Spleen (tissue), 11 donors: ENCODE measurements around the gene SLC39A13. TPM values are rescaled to one million over a fixed set of nuclear protein-coding genes. Genes with fewer than 3 reads are reported as not detected.

Experiments
- DNase-seq: peaks from one replicate; pipeline ENCODE4 v3.0.0-alpha.2; 2020
- H3K27ac ChIP-seq, 8 donors: fragments of 200-600 bp; sonication (generic) in 7 of 8; 1 replicate in 4 of 8; 2 replicates in 4 of 8; pipeline versions ENCODE4 v1.5.0 to v1.8.0; 2016 to 2021; ENCODE audit warnings: inconsistent platforms in 4 of 8, mild to moderate bottlenecking in 4 of 8, moderate library complexity in 1 of 8
- H3K27me3 ChIP-seq, 7 donors: fragments of 200-600 bp; sonication (generic) in 6 of 7; replicated peaks in 1 of 7; 1 replicate in 4 of 7; 2 replicates in 3 of 7; pipeline versions ENCODE4 v1.5.0 to v1.8.0; 2016 to 2021; ENCODE audit warnings: inconsistent platforms in 3 of 7, mild to moderate bottlenecking in 1 of 7
- H3K36me3 ChIP-seq, 6 donors: fragments of 200-600 bp; sonication (generic) in 5 of 6; 1 replicate in 4 of 6; 2 replicates in 2 of 6; pipeline versions ENCODE4 v1.5.0 to v1.8.0; 2016 to 2021; ENCODE audit warnings: inconsistent platforms in 2 of 6
- H3K4me1 ChIP-seq, 6 donors: fragments of 200-600 bp; sonication (generic) in 5 of 6; 1 replicate in 3 of 6; 2 replicates in 3 of 6; pipeline versions ENCODE4 v1.5.0 to v1.8.0; 2016 to 2021; ENCODE audit warnings: inconsistent platforms in 3 of 6
- H3K4me3 ChIP-seq, 8 donors: fragments of 200-600 bp; sonication (generic) in 7 of 8; 1 replicate in 4 of 8; 2 replicates in 4 of 8; pipeline versions ENCODE4 v1.5.0 to v1.8.0; 2016 to 2021; ENCODE audit warnings: inconsistent platforms in 4 of 8, mild to moderate bottlenecking in 4 of 8, moderate library complexity in 2 of 8
- H3K9me3 ChIP-seq, 8 donors: fragments of 200-600 bp; sonication (generic) in 7 of 8; 1 replicate in 4 of 8; 2 replicates in 4 of 8; pipeline versions ENCODE4 v1.5.0 to v1.8.0; 2016 to 2021; ENCODE audit warnings: inconsistent platforms in 4 of 8
- CTCF ChIP-seq, 11 experiments: fragments of 200-600 bp in 7 of 11; fragments of 450-650 bp in 4 of 11; sonication (generic) in 4 of 11; IDR thresholded peaks in 8 of 11; conservative IDR thresholded peaks in 3 of 11; 1 replicate in 7 of 11; 2 replicates in 4 of 11; pipeline versions ENCODE4 v1.4.0 to v1.8.0; 2016 to 2021; ENCODE audit warnings: antibody characterized with exemption in 11 of 11, inconsistent platforms in 4 of 11, mild to moderate bottlenecking in 1 of 11
- POLR2A ChIP-seq, 3 donors: fragments of 450-650 bp; IDR thresholded peaks; one replicate each; pipeline ENCODE4 v1.5.1; 2017; ENCODE audit warnings: antibody characterized with exemption in 3 of 3, mild to moderate bottlenecking in 1 of 3
- POLR2AphosphoS5 ChIP-seq, 3 donors: sonication (generic); formaldehyde crosslinking; IDR thresholded peaks; one replicate each; pipeline ENCODE4 v1.5.1; 2017; ENCODE audit warnings: antibody characterized with exemption in 3 of 3
- WGBS, 5 donors: extraction: QIAGEN DNeasy Blood & Tissue Kit in 3 of 5; methylation state at CpG; one replicate each; pipeline versions ENCODE4 v1.1.5 to v1.1.7; 2013 to 2018; 5-methylcytosine and 5-hydroxymethylcytosine counted together
- intact Hi-C: fragments of 100-400 bp; cut with DNase I; formaldehyde crosslinking; loops from one replicate; pipeline ENCODE4 v1.15.0; 2023; ENCODE audit warnings: low total_unique reads
- polyA plus RNA-seq, 3 donors: library from polyadenylated mRNA; stranded (reverse); fragments of 200-250 nt; gene quantifications; one replicate each; pipeline ENCODE4 v1.2.1, GENCODE V29; 2013
- total RNA-seq, 7 donors: library from RNA; depleted of rRNA in 3 of 7; stranded (reverse); fragments of >200 nt in 3 of 7; fragmentation: NEBNext Ultra II Directional in 4 of 7; extraction: Animal tissue kit (Norgen Biotek cat#: 25700) in 4 of 7; gene quantifications; one replicate each; pipeline versions ENCODE4 v1.1.0 to v1.2.1, GENCODE V29; 2016 to 2021
- donor health status: healthy with polysubstance abuse.
- donor health status: DM: no; HTN: no; CAD: no; lungs with moderate emphysema.
- donor health status: DM: no; HTN: no; CAD: no.
- donor health status: Bipolar disorder and iron deficiency.
- donor health status: healthy.
- donor health status: DM: no; HTN: no; CAD: no.
- donor health status: DM: yes; HTN: yes; CAD: no.

SLC39A13 gene
- total and polyA plus RNA-seq, 10 donors, result 21.7 to 48.4 (median 40.4) TPM

- Histone ChIP-seq H3K36me3 (no peaks in the 10 kb centered on the region), H3K4me1 (peaks cover 43 to 98% (median 85%) of the 10 kb centered on the region in 6 donors), H3K27ac (peak overlapping the region; percentile 96 to 100 (median 99)), H3K4me3 (peak overlapping the region in 1 of 8 donors; percentile 68), H3K9me3 (no peaks in the 10 kb centered on the region), H3K27me3 (no peaks in the 10 kb centered on the region)
- TF ChIP-seq POLR2AphosphoS5 (IDR thresholded peaks at IDR 0.05) (peak in 1 of 3 donors; percentile 4), POLR2A (IDR thresholded peaks at IDR 0.05) (no peak), CTCF (IDR thresholded peaks at IDR 0.05 in 8 of 11, conservative IDR thresholded peaks at IDR 0.05 in 3 of 11) (no peak)
- DNase-seq, result peak; percentile 84
- 68 to 94% (median 81%) methylated on average over 15 to 16 of the region's 16 CpGs for WGBS, 5 donors
- intact Hi-C loops, result no loop called here
These were observed 16.5 kb upstream of the SLC39A13 start for GRCh38 chr11:47391711-47392432.

- Histone ChIP-seq H3K27ac (peak overlapping the region; percentile 96 to 100 (median 99)), H3K36me3 (no peaks in the 10 kb centered on the region), H3K4me3 (peak overlapping the region in 1 of 8 donors; percentile 68), H3K4me1 (peaks cover 43 to 96% (median 83%) of the 10 kb centered on the region in 6 donors), H3K9me3 (no peaks in the 10 kb centered on the region), H3K27me3 (no peaks in the 10 kb centered on the region)
- intact Hi-C loops, result no loop called here
- WGBS, 5 donors, result 53 to 76% (median 66%) methylated on average over 12 to 14 of the region's 14 CpGs
- no peak for TF ChIP-seq CTCF (IDR thresholded peaks at IDR 0.05 in 8 of 11, conservative IDR thresholded peaks at IDR 0.05 in 3 of 11)
- no peak for DNase-seq
These were observed 15.7 kb upstream of the SLC39A13 start for GRCh38 chr11:47392546-47393162.

GRCh38 chr11:47393163-47394049, 15.0 kb upstream of the SLC39A13 start:
- DNase-seq, result peak; percentile 92
- 30 to 51% (median 40%) methylated on average over 19 to 20 of the region's 20 CpGs for WGBS, 5 donors
- Histone ChIP-seq H3K27ac (peak overlapping the region; percentile 96 to 100 (median 99)), H3K9me3 (no peaks in the 10 kb centered on the region), H3K4me3 (peak overlapping the region in 4 of 8 donors; percentile 3 to 68 (median 32)), H3K36me3 (no peaks in the 10 kb centered on the region), H3K27me3 (no peaks in the 10 kb centered on the region), H3K4me1 (peaks cover 43 to 95% (median 79%) of the 10 kb centered on the region in 6 donors)
- intact Hi-C loops, result no loop called here
- TF ChIP-seq CTCF (IDR thresholded peaks at IDR 0.05 in 8 of 11, conservative IDR thresholded peaks at IDR 0.05 in 3 of 11) (no peak), POLR2A (IDR thresholded peaks at IDR 0.05) (peak in 1 of 3 donors; percentile 22), POLR2AphosphoS5 (IDR thresholded peaks at IDR 0.05) (peak in 2 of 3 donors; percentile 33 to 50)
